Measurements from ENCODE around the gene DCANP1.

The DCANP1 gene

GRCh38 chr5:135473956-135474670, 27.0 kb upstream of the DCANP1 start:
- Mint-ChIP-seq H3K27me3 (peaks cover 22% of the 10 kb centered on the region), H3K4me1 (no peaks in the 10 kb centered on the region), H3K4me3 (no peak overlapping the region), H3K27ac (ENCODE audit: low read depth) (no peak overlapping the region), H3K9me3 (no peaks in the 10 kb centered on the region), H3K36me3 (ENCODE audit: insufficient read depth) (no peaks in the 10 kb centered on the region)
- ATAC-seq (replicated peaks; ENCODE audit: extremely low read depth, poor library complexity, severe bottlenecking) (no peak), DNase-seq (ENCODE audit: low spot score in 2 of 2) (no peak)

GRCh38 chr5:135472141-135472540, 25.0 kb upstream of the DCANP1 start:
- Mint-ChIP-seq H3K27me3 (peaks cover 36% of the 10 kb centered on the region), H3K4me1 (no peaks in the 10 kb centered on the region), H3K9me3 (no peaks in the 10 kb centered on the region), H3K27ac (ENCODE audit: low read depth) (no peak overlapping the region), H3K4me3 (no peak overlapping the region), H3K36me3 (ENCODE audit: insufficient read depth) (no peaks in the 10 kb centered on the region)
- ATAC-seq (replicated peaks; ENCODE audit: extremely low read depth, poor library complexity, severe bottlenecking) (no peak), DNase-seq (ENCODE audit: low spot score in 2 of 2) (no peak)

GRCh38 chr5:135471726-135472125, 24.6 kb upstream of the DCANP1 start:
- no peak for ATAC-seq (replicated peaks; ENCODE audit: extremely low read depth, poor library complexity, severe bottlenecking)

GRCh38 chr5:135469911-135470310, 22.8 kb upstream of the DCANP1 start:
- no peak overlapping the region for H3K4me3 Mint-ChIP-seq
- peaks cover 6% of the 10 kb centered on the region for H3K4me1 Mint-ChIP-seq
- no peaks in the 10 kb centered on the region for H3K9me3 Mint-ChIP-seq
- ATAC-seq (replicated peaks; ENCODE audit: extremely low read depth, poor library complexity, severe bottlenecking) (no peak), DNase-seq (ENCODE audit: low spot score in 2 of 2) (no peak)
- H3K27ac Mint-ChIP-seq (ENCODE audit: low read depth): no peak overlapping the region
- no peaks in the 10 kb centered on the region for H3K36me3 Mint-ChIP-seq (ENCODE audit: insufficient read depth)
- peaks cover 56% of the 10 kb centered on the region for H3K27me3 Mint-ChIP-seq

More at GRCh38 chr5:135471726-135472125, 24.6 kb upstream of the DCANP1 start:
- no peaks in the 10 kb centered on the region for H3K9me3 Mint-ChIP-seq
- no peak overlapping the region for H3K27ac Mint-ChIP-seq (ENCODE audit: low read depth)
- no peak overlapping the region for H3K4me3 Mint-ChIP-seq
- H3K27me3 Mint-ChIP-seq: peaks cover 37% of the 10 kb centered on the region
- no peak for DNase-seq (ENCODE audit: low spot score in 2 of 2)
- no peaks in the 10 kb centered on the region for H3K4me1 Mint-ChIP-seq
- H3K36me3 Mint-ChIP-seq (ENCODE audit: insufficient read depth): no peaks in the 10 kb centered on the region

- DNase-seq (ENCODE audit: low spot score in 2 of 2): no peak
- peaks cover 6% of the 10 kb centered on the region for H3K4me1 Mint-ChIP-seq
- H3K4me3 Mint-ChIP-seq: no peak overlapping the region
- no peaks in the 10 kb centered on the region for H3K9me3 Mint-ChIP-seq
- no peak overlapping the region for H3K27ac Mint-ChIP-seq (ENCODE audit: low read depth)
- no peak for ATAC-seq (replicated peaks; ENCODE audit: extremely low read depth, poor library complexity, severe bottlenecking)
- no peaks in the 10 kb centered on the region for H3K36me3 Mint-ChIP-seq (ENCODE audit: insufficient read depth)
- H3K27me3 Mint-ChIP-seq: peaks cover 59% of the 10 kb centered on the region
Observed at GRCh38 chr5:135468541-135468940, 21.4 kb upstream of the DCANP1 start.

- Mint-ChIP-seq H3K36me3 (ENCODE audit: insufficient read depth) (no peaks in the 10 kb centered on the region), H3K4me3 (no peak overlapping the region), H3K27ac (ENCODE audit: low read depth) (no peak overlapping the region), H3K9me3 (no peaks in the 10 kb centered on the region), H3K27me3 (peaks cover 59% of the 10 kb centered on the region), H3K4me1 (peaks cover 6% of the 10 kb centered on the region)
- DNase-seq (ENCODE audit: low spot score in 2 of 2) (no peak), ATAC-seq (replicated peaks; ENCODE audit: extremely low read depth, poor library complexity, severe bottlenecking) (no peak)
Observed at GRCh38 chr5:135467871-135468485, 20.8 kb upstream of the DCANP1 start.

GRCh38 chr5:135467051-135467625, 20.0 kb upstream of the DCANP1 start:
- Mint-ChIP-seq H3K27ac (ENCODE audit: low read depth) (no peak overlapping the region), H3K4me1 (peaks cover 6% of the 10 kb centered on the region), H3K9me3 (no peaks in the 10 kb centered on the region), H3K27me3 (peaks cover 59% of the 10 kb centered on the region), H3K36me3 (ENCODE audit: insufficient read depth) (no peaks in the 10 kb centered on the region), H3K4me3 (no peak overlapping the region)
- ATAC-seq (replicated peaks; ENCODE audit: extremely low read depth, poor library complexity, severe bottlenecking): no peak
- DNase-seq (ENCODE audit: low spot score in 2 of 2): no peak

GRCh38 chr5:135466178-135467050, 19.3 kb upstream of the DCANP1 start:
- peaks cover 59% of the 10 kb centered on the region for H3K27me3 Mint-ChIP-seq
- peaks cover 6% of the 10 kb centered on the region for H3K4me1 Mint-ChIP-seq
- H3K9me3 Mint-ChIP-seq: no peaks in the 10 kb centered on the region
- DNase-seq (ENCODE audit: low spot score in 2 of 2): peak; percentile 27 to 42
- no peaks in the 10 kb centered on the region for H3K36me3 Mint-ChIP-seq (ENCODE audit: insufficient read depth)
- H3K27ac Mint-ChIP-seq (ENCODE audit: low read depth): no peak overlapping the region
- peak overlapping the region; percentile 26 for H3K4me3 Mint-ChIP-seq
- ATAC-seq (replicated peaks; ENCODE audit: extremely low read depth, poor library complexity, severe bottlenecking): peak; percentile 44

GRCh38 chr5:135465391-135466122, 18.4 kb upstream of the DCANP1 start:
- no peaks in the 10 kb centered on the region for H3K9me3 Mint-ChIP-seq
- no peaks in the 10 kb centered on the region for H3K36me3 Mint-ChIP-seq (ENCODE audit: insufficient read depth)
- peaks cover 6% of the 10 kb centered on the region for H3K4me1 Mint-ChIP-seq
- peaks cover 55% of the 10 kb centered on the region for H3K27me3 Mint-ChIP-seq
- DNase-seq (ENCODE audit: low spot score in 2 of 2) (no peak), ATAC-seq (replicated peaks; ENCODE audit: extremely low read depth, poor library complexity, severe bottlenecking) (no peak)
- no peak overlapping the region for H3K4me3 Mint-ChIP-seq
- H3K27ac Mint-ChIP-seq (ENCODE audit: low read depth): no peak overlapping the region

GRCh38 chr5:135462304-135462703, 15.2 kb upstream of the DCANP1 start:
- Mint-ChIP-seq H3K4me1 (peaks cover 6% of the 10 kb centered on the region), H3K4me3 (no peak overlapping the region), H3K27me3 (peaks cover 47% of the 10 kb centered on the region), H3K27ac (ENCODE audit: low read depth) (no peak overlapping the region), H3K36me3 (ENCODE audit: insufficient read depth) (no peaks in the 10 kb centered on the region), H3K9me3 (no peaks in the 10 kb centered on the region)
- DNase-seq (ENCODE audit: low spot score in 2 of 2) (peak in 1 of 2 donors; percentile 32), ATAC-seq (replicated peaks; ENCODE audit: extremely low read depth, poor library complexity, severe bottlenecking) (peak; percentile 71)

GRCh38 chr5:135461481-135462151, 14.5 kb upstream of the DCANP1 start:
- Mint-ChIP-seq H3K27ac (ENCODE audit: low read depth) (no peak overlapping the region), H3K36me3 (ENCODE audit: insufficient read depth) (no peaks in the 10 kb centered on the region), H3K9me3 (no peaks in the 10 kb centered on the region), H3K4me1 (peaks cover 6% of the 10 kb centered on the region), H3K27me3 (peaks cover 47% of the 10 kb centered on the region), H3K4me3 (no peak overlapping the region)
- ATAC-seq (replicated peaks; ENCODE audit: extremely low read depth, poor library complexity, severe bottlenecking) (no peak), DNase-seq (ENCODE audit: low spot score in 2 of 2) (no peak)
